CD1c-positive myeloid dendritic cell (primary cell): Measurements from ENCODE around the gene EVC.

Source experiments
- DNase-seq: peaks from one replicate; pipeline ENCODE4 v3.0.0-alpha.2; 2016; ENCODE audit errors: extremely low spot score

The EVC gene

GRCh38 chr4:5710961-5711478 is at the start of gene EVC:
Gene EVC, plus strand, starts transcription at chr4:5711201. Its CDS starts 180 bp downstream, at chr4:5711381.
- peak; percentile 6 for DNase-seq

- DNase-seq, result no peak
Measured at GRCh38 chr4:5661237-5661636, 49.8 kb upstream of the EVC start.

GRCh38 chr4:5662555-5662954 is 48.4 kb upstream of the EVC start:
- no peak for DNase-seq

- DNase-seq, result no peak
Measured at GRCh38 chr4:5664778-5665177, 46.2 kb upstream of the EVC start.

- no peak for DNase-seq
Measured at GRCh38 chr4:5666741-5667140, 44.3 kb upstream of the EVC start.

GRCh38 chr4:5676763-5677162 is 34.2 kb upstream of the EVC start:
- DNase-seq, result no peak

GRCh38 chr4:5678977-5679376 is 32.0 kb upstream of the EVC start:
- DNase-seq, result no peak

- DNase-seq, result no peak
Measured at GRCh38 chr4:5683566-5683965, 27.4 kb upstream of the EVC start.

GRCh38 chr4:5685296-5685695 is 25.7 kb upstream of the EVC start:
- DNase-seq, result no peak

- DNase-seq, result no peak
Measured at GRCh38 chr4:5686338-5686737, 24.7 kb upstream of the EVC start.

GRCh38 chr4:5689065-5689464 is 21.9 kb upstream of the EVC start:
- no peak for DNase-seq

- no peak for DNase-seq
Measured at GRCh38 chr4:5691491-5692132, 19.4 kb upstream of the EVC start.

- no peak for DNase-seq
Measured at GRCh38 chr4:5693871-5694270, 17.1 kb upstream of the EVC start.

GRCh38 chr4:5696341-5696740 is 14.7 kb upstream of the EVC start:
- no peak for DNase-seq

- DNase-seq, result no peak
Measured at GRCh38 chr4:5700459-5700858, 10.5 kb upstream of the EVC start.

- DNase-seq, result no peak
Measured at GRCh38 chr4:5701971-5702370, 9.0 kb upstream of the EVC start.

GRCh38 chr4:5703831-5704230 is 7.2 kb upstream of the EVC start:
- no peak for DNase-seq

GRCh38 chr4:5704276-5704675 is 6.7 kb upstream of the EVC start:
- no peak for DNase-seq

GRCh38 chr4:5705647-5706320 is 5.2 kb upstream of the EVC start:
- no peak for DNase-seq

- DNase-seq, result no peak
Measured at GRCh38 chr4:5706486-5707290, 4.3 kb upstream of the EVC start.

- DNase-seq, result no peak
Measured at GRCh38 chr4:5707366-5707765, 3.6 kb upstream of the EVC start.

- DNase-seq, result no peak
Measured at GRCh38 chr4:5707778-5708448, 3.1 kb upstream of the EVC start.
